Measurements from ENCODE around the gene APBB2.
"Not testable (repeated sequence)": the region's sequence is repeated elsewhere in the genome, so short reads cannot be mapped to it uniquely, and the experiment has no call there.

Gene APBB2

DNA sequence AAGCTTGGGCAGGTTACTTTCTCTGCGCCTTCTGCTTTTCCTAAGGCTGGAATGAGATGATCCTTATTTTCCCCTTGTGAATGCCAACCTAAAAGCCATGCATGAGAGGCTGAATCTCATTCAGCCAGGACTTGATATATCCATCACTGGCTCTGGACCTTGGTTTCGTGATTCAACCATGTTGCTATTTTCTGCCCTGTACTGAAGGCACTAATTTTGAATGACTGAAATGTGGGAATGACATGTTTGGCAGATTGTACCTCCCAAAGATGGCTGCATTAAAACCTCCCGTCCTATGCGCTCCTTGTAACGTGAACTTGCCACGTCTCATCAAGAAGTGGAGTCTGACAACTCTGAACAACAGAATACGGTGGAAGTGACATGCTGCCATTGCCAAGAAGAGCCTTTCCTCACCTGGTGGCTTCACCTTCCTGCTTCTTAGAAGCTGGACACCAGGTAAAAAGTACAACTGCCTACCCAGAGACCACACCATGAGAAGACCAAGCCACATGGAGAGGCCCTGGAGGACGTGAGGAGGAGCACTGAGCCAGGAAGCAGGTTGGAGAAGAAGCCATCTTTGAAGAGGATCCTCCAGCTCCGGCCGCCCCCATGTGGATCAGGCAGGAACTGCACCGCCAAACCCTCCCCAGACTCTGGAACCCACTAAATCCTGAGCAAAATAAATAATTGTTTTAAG lies 290.1 kb downstream of the APBB2 start:
- DNase-seq, result peak; percentile 39

DNA sequence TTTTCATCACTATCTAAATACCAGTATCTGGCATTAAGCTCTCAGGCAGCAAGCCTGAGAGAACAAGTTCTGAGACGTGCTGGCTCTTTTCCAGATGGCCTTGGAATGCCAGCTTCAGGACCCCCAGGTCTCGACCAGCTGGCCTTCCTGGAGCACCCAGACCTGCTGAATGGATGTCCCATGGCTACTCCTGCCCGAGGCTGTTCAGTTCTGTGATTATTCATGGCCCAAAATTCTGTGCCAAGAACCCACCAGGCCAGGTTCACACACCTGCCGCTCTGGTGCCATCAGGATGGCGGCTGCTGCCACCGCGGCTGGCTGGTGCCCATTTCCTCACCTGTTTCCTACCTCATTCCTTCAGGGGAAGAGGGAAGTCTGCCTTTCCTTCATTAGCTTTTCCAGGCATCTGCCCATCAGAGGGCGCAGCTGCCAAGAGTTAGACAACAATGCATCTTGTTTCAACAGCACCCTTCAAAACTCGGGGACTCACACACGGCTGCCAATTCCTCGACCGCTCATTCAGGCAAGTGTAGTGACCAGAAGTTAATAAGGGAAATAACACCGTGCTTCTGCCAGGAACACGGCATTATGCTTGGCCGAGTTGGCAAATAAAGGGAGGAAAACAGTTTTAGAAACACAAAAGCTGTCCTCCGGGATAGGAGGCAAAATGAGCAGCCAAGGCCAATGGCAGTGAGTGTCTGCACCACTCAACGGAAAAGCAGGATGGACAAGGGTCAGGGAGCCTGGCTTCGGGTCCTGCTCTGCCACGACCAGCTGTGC lies 290.8 kb downstream of the APBB2 start:
- DNase-seq, result no peak

DNA sequence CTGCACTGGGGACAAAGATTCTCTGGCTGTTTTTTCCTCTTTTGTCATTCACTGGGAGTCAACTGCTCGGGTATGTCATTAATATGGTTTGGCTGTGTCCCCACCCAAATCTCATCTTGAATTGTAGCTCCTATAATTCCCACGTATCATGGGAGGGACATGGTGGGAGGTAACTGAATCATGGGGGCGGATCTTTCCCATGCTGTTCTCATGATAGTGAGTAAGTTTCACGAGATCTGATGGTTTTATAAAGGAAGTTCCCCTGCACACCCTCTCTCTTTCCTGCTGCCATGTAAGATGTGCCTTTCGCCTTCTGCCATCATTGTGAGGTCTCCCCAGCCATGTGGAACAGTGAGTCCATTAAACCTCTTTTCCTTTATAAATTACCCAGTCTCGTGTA lies 294.4 kb downstream of the APBB2 start:
- not testable (repeated sequence) for DNase-seq

DNA sequence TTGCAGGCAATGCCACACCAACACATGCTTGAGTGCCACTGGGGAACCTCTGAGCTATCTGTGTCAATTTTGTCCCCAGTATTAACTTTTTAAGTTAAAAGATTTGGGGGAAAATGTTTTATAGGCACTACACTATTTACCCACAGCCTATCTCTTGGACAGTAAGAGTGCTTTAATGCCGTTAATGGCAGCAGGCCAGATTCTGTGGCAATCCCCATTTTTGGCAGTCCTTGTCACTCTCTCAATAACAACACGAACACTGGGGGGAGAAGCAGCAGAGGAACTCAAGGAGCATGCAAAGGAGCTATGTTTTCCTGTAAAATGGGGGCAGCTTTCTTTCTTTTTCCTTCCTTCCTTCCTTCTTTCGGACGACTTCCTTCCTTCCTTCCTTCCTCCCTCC lies 296.0 kb downstream of the APBB2 start:
- no peak for DNase-seq

- DNase-seq, result no peak
These were observed 297.5 kb downstream of the APBB2 start for GRCh38 chr4:40916880-40917279.

DNA sequence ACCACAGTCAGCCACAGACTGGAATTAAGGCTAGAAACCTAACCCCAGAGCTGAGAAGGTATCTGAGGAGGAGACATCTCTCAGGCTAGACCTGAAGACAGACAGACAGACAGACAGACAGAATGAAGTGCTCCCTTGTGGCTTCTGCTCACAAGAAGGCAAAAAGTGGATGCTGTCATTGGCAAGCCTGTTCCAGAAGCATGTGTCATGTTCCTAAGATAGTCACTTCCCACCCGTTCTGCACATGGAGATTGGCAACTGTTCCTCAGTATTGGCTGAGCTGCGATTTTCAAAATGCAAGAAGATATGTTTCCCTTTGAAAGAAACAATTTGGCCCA lies 298.2 kb downstream of the APBB2 start:
- DNase-seq, result no peak

DNA sequence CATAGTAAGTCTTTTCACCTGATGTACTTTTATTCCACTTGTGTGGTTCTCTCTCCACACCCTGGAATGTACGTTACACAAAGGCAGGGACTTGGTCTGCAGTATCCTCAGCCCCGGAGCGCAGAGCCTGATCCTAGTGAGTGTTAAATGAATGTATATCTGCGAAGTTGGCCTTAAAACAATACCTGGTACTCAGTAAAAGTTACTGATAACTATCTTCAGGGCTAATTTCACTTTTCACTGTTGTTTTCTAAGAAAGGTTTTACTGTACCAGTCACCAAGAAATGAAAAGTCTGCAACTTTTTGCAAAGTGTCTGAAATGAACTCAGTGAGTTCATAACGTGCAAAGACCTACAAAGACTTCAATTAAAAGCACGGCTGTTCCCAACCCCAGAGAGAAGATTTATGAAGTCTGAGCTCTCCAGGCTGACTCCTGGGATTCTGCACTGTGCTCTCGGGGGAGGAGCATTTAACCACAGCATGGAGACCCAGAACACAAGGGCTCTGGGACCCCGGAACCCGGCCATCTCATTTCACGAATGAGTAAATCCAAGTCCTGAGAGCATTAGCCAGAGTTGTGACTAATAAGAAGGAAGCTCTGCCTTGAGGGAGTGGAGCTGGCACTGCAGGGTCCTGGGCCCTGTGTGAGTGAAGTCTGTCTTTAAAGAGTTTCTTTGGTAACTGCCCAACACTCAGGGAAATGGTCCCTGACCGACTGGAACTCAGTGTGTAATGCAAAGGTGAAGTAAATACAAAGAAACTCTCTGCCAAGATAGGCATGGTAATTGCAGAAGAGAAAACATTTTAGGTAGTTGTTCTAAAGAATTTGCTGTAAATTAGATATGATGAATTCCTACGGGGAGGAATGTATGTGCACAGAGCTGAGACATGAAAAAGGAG lies 298.8 kb downstream of the APBB2 start:
- DNase-seq, result no peak

DNA sequence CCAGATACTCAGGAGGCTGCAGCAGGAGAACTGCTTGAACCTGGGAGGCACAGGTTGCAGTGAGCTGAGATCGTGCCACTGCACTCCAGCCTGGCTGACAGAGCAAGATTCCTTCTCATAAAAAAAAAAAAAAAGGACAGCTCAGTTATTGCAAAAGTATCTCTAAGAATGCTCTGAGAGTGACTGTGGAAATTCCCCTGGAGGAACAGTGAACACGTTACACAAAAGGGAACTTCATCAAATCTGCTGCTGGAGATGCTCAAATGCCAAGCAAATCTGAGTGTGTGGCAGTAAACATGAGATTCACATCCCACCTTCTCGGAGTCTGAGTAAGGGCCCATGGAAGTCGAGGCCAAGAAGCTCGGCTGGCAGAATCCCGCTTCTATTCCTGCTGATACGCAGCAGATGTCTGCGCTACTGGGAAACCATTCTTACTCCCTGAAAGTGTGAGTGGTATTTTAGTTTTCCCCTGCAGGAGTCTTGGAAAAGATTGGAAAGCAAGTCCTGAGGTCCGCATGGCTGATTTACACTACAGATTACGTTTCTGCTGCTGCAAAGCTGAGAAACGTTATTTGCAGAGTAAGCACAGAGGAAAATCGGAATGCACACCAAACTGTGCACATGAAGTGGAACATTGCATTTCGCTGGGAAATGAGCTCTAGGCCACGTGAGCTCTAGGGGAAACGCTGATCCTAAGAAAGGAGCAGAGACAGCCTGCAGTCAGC lies 301.7 kb downstream of the APBB2 start:
- no peak for DNase-seq

- DNase-seq, result no peak
These were observed 303.6 kb downstream of the APBB2 start for GRCh38 chr4:40910706-40911105.

DNA sequence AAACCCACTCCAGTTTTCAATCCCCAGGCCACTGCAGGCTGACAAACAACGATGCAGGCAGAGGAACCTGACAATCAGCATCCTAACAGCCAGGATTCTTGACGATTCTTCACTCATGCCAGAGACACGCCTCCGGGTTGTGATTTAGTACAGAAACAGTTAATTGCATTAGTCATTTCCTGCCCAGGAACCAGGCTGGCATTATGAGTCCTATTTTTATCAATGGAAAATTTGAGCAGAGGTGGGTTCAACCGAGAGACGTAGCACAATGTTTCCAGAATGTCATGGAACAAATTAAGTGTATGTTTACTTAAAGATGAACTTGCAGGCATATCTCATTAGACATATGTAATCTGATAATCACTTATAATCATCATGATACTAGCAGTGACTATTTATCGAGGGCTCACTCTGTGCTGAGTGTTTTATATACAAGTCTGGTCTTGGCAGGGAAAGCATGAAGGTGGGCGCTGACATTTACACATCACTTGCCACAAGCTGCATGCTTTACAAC lies 304.9 kb downstream of the APBB2 start:
- no peak for DNase-seq

GRCh38 chr4:40908702-40909362 lies 305.5 kb downstream of the APBB2 start:
- peak; percentile 43 for DNase-seq

DNA sequence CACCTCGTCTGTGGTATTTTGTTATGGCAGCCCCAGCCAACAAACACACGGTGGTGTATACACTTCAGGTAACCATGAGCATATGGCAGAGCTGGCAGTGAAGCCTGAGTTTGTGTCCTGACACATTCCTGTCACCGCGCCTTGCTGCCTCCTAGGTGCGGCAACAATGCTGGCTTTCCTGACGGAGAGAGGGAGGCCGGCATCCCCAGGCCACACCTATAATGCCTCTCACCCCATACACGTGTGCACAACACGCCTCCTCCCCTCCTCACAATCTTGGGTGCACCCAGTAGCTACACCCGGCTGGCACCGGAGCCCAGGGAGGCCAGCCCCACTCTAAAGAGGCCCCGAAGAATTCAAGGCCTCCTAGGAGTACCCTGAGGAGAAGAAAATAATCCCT lies 306.0 kb downstream of the APBB2 start:
- no peak for DNase-seq

DNA sequence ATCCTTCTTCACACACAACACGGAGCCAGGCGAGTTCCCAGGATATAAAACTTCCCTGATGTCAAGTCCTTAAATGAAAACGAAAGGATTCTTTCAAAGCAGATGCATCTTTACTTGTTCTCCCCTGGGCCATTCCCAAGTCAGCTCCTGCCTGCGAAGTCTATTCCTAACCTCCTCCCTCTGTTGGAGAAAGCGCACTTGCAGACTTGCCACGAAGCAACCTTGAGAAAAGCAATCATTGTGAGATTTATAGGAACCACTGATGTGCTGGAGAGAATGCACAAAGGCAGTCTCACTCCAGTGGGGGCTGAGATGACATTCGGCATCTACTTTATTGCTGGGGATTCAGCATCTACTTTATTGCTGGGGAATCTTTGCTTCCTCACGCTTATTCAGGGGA lies 308.9 kb downstream of the APBB2 start:
- DNase-seq, result no peak

DNA sequence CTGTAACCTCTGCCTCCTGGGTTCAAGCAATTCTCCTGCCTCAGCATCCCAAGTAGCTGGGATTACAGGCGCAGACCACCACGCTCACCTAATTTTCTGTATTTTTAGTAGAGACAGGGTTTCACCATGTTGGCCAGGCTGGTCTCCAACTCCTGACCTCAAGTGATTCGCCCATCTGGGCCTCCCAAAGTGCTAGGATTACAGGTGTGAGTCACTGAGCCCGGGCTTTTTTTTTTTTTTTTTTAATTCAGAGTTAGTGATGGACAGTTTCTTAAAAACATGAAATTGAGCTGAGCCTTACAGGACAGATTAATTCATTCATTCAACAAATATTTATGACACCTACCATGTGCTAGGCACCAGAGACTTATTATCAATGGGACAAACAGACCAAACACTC lies 313.8 kb downstream of the APBB2 start:
- DNase-seq, result not testable (repeated sequence)

DNA sequence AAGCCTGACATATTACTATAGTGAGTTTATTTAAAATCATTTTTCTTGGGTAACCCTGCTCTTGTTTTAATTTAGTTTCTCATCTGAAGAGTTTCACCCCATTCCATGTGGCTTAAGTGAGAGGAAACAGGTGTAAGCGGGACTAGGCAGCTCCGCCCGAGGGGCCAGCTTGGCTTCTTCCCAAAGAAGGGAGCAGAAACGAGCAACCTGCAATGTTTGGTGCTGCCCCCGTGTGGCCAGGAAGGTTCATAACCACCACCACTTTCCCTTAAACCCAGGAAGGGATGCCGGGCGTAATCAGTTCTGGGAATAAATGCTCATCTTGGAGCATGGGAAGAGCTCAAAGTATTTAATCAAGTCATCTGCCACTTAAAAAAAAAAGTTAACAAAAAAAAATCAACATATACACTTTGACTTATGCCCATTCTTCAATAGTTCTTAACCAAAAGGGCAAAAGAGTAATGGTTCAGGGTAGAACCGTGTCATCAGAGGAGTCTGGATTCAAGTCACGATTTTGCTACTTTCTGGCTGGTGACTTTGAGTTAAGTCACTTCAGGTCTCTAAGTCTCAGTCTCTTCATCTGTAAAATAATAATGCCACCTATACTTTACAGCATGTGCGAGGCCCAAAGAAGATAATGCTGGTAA lies 316.7 kb downstream of the APBB2 start:
- peak; percentile 27 for DNase-seq

DNA sequence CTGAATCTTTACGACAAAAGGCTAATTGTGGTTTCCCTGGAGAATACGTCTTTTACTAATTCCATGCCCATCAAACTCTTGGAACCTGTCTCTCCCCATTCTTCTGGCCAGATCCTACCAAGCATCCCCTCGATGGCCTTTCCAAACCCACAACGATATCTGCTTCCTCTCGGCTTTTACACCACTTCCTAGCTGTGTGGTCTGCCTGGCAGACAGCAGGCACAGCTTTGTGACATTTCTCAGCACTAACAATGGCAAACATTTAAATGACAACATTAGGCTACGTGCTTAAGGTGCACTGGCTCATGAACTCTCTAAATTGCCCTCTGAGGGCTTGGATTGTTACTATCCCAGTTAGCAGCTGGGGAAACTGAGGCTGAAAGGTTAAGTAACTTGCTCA lies 323.6 kb downstream of the APBB2 start:
- no peak for DNase-seq

DNA sequence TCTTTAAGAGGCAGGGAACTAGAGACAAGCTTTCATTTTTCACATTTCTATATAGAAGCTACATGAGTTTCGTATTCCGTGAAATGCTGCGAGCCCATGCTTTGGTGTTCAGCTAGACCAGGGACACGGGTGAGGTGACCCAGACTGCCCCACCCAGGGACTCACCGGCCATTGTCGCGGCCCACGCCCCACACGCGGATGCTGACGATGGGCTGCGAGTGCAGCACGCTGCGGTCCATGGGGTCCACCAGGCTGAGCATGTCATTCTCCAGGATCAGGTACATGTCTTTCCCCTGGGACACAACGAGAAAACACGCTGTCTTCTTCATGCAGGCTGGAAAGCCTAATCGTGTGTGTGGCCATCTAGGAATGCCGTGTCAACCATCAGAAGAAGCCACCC lies 324.1 kb downstream of the APBB2 start:
- DNase-seq, result no peak

GRCh38 chr4:40888933-40889332 lies 325.4 kb downstream of the APBB2 start:
- DNase-seq, result no peak

GRCh38 chr4:40887764-40888131 lies 326.6 kb downstream of the APBB2 start:
- no peak for DNase-seq

GRCh38 chr4:40886931-40887763 lies 327.2 kb downstream of the APBB2 start:
- DNase-seq, result no peak

DNA sequence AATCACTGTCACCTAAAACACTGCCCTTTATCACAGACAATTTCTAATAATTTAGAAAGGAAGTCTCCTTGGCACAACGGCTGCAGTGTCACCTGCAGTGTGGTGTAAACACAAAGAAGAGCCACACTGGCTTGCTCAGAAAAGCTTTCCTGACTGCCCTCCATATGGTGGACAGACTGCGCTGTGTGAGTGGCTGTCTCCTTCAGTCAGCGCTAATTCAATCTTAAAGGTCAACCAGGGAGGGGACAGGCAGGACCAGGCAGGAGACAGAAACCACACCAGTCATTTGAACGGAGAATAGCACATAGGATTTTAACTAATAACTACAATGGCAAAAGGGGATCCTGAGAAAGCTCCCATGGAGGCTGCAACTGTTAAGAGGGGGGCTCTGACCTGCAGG lies 332.5 kb downstream of the APBB2 start:
- DNase-seq, result no peak
